K562 (cell line): ENCODE data around the gene PHF19. TPM values are rescaled to one million over a fixed set of nuclear protein-coding genes. Genes with fewer than 3 reads are reported as not detected.

Experiments used
- ATAC-seq: fragments of 200-7000 bp; cut with Tn5 transposase; 3 replicates; pipeline ENCODE4 v1.9.1; 2020; ENCODE audit warnings: moderate library complexity
- BruUV-seq: library from RNA; stranded (reverse); fragments of 400-500 nt; replicated peaks from 2 replicates; lab custom pipeline; 2021; lab: Mats Ljungman, UMichigan
- CTCF ChIA-PET: fragments of 300-600 bp; formaldehyde crosslinking; extraction: SDS; loops from one replicate; lab custom pipeline; 2021; ENCODE audit warnings: low intra/inter-chr PET ratio; lab: Yijun Ruan, JAX
- POLR2A ChIA-PET: fragments of 300-600, 350-650 bp; sonication (Branson Sonifier 250); formaldehyde crosslinking; extraction: SDS; loops from one replicate; lab custom pipeline; 2021; ENCODE audit warnings: antibody characterized with exemption, inconsistent platforms; lab: Yijun Ruan, JAX
- DNase-seq, 4 experiments: peaks; one replicate each; pipeline versions ENCODE4 v3.0.0 to v3.0.0-alpha.2; 2011 to 2018; ENCODE audit warnings: low spot score in 3 of 4, mixed read lengths in 3 of 4; ENCODE audit errors: extremely low read depth in 1 of 4
- FAIRE-seq: peaks from 2 replicates; lab custom pipeline; 2011; peaks lifted over from hg19 to GRCh38; lab: Jason Lieb, UNC
- H2AFZ ChIP-seq: 2 replicates; pipeline ENCODE4 v1.6.0; 2011; ENCODE audit warnings: low read depth, low read length, control low read depth, inconsistent platforms
- H3K27ac ChIP-seq: fragments of 200-600 bp; 3 replicates; pipeline ENCODE4 v1.8.0; 2011; ENCODE audit warnings: low read depth, mild to moderate bottlenecking, control low read depth, inconsistent platforms, low read length, moderate library complexity, mixed read lengths; ENCODE audit errors: extremely low read depth
- H3K27me3 ChIP-seq, 2 experiments: fragments of 300-600 bp in 1 of 2; 2 replicates in 1 of 2; 3 replicates in 1 of 2; pipeline versions ENCODE4 v1.6.0 to v1.8.0; 2011; ENCODE audit warnings: inconsistent platforms in 2 of 2, low read length in 2 of 2, mild to moderate bottlenecking in 1 of 2, mixed read lengths in 1 of 2, moderate library complexity in 1 of 2; ENCODE audit not compliant: control insufficient read depth in 2 of 2, insufficient read depth in 2 of 2
- H3K36me3 ChIP-seq: fragments of 300-600 bp; 3 replicates; pipeline ENCODE4 v1.8.0; 2011; ENCODE audit warnings: mild to moderate bottlenecking, low read length, inconsistent platforms; ENCODE audit not compliant: control insufficient read depth, insufficient read depth
- H3K4me1 ChIP-seq, 2 experiments: fragments of 200-600 bp in 1 of 2; replicated peaks in 1 of 2; 2 replicates in 1 of 2; 3 replicates in 1 of 2; pipeline versions ENCODE4 v1.5.1 to v1.8.0; 2011; ENCODE audit warnings: inconsistent platforms in 2 of 2, low read length in 2 of 2, mild to moderate bottlenecking in 1 of 2, mixed read lengths in 1 of 2, moderate library complexity in 1 of 2; ENCODE audit not compliant: control insufficient read depth in 2 of 2, insufficient read depth in 2 of 2
- H3K4me2 ChIP-seq: 2 replicates; pipeline ENCODE4 v1.6.1; 2011; ENCODE audit warnings: low read length, control low read depth, inconsistent platforms, mixed read lengths; ENCODE audit not compliant: insufficient read depth
- H3K4me3 ChIP-seq: fragments of 200-600 bp; sonication (generic), shearing (Covaris generic); 2 replicates; pipeline ENCODE4 v1.5.1; 2016; ENCODE audit warnings: control low read depth, inconsistent platforms
- H3K79me2 ChIP-seq: fragments of 200-600 bp; 3 replicates; pipeline ENCODE4 v1.8.0; 2011; ENCODE audit warnings: low read length, inconsistent platforms; ENCODE audit not compliant: control insufficient read depth, insufficient read depth
- H3K9ac ChIP-seq, 2 experiments: 2 replicates each; pipeline versions ENCODE4 v1.6.0 to v1.6.1; 2011; ENCODE audit warnings: low read depth in 2 of 2, low read length in 2 of 2, control low read depth in 1 of 2, inconsistent platforms in 1 of 2, mild to moderate bottlenecking in 1 of 2, mixed read lengths in 1 of 2; ENCODE audit not compliant: insufficient read depth in 1 of 2
- H3K9me1 ChIP-seq: one replicate; pipeline ENCODE4 v1.6.0; 2011; ENCODE audit warnings: inconsistent platforms, mild to moderate bottlenecking, low read length, moderate library complexity; ENCODE audit not compliant: control insufficient read depth, insufficient read depth
- H3K9me3 ChIP-seq: replicated peaks from 2 replicates; pipeline ENCODE4 v1.5.1; 2011; ENCODE audit warnings: low read depth, low read length, inconsistent platforms; ENCODE audit not compliant: control insufficient read depth, insufficient read depth
- H4K20me1 ChIP-seq: replicated peaks from 2 replicates; pipeline ENCODE4 v1.6.1; 2011; ENCODE audit warnings: low read length, inconsistent platforms, mixed read lengths; ENCODE audit not compliant: control insufficient read depth, insufficient read depth
- WGBS: fragments of 100-300 bp; shearing (Covaris generic); methylation state at CpG from one replicate; pipeline ENCODE4 v1.1.6; 2016; ENCODE audit warnings: low coverage, mixed read lengths; ENCODE audit not compliant: insufficient coverage; ENCODE audit errors: missing lambda C conversion rate; 5-methylcytosine and 5-hydroxymethylcytosine counted together
- in situ Hi-C: fragments of 300-500 bp; cut with MboI; formaldehyde crosslinking; loops from 4 replicates; pipeline ENCODE4 v1.15.0; 2018; ENCODE audit warnings: inconsistent platforms, mixed read lengths
- intact Hi-C: fragments of 100-400 bp; cut with micrococcal nuclease; formaldehyde crosslinking; loops from 2 replicates; pipeline ENCODE4 v1.14.2; 2022
- polyA plus RNA-seq, 8 experiments: library from polyadenylated mRNA; depleted of rRNA in 4 of 8; stranded (reverse) in 5 of 8; unstranded in 3 of 8; fragments of >200 nt; fragmentation: Nextera tagmentation in 2 of 8; fragmentation: Illumina TruSeq in 1 of 8; extraction: Ambion mirVana in 2 of 8; extraction: Trizol in 1 of 8; gene quantifications; 2 replicates each; pipeline versions ENCODE4 v1.2.1 to v1.2.3, GENCODE V29; 2011 to 2014; ENCODE audit warnings: inconsistent platforms in 1 of 8, missing spikeins in 1 of 8
- total RNA-seq, 7 experiments: library from RNA; depleted of rRNA in 6 of 7; stranded (reverse); fragments of >200 nt in 6 of 7; fragmentation: Illumina TruSeq in 2 of 7; extraction: Trizol in 2 of 7; gene quantifications; 2 replicates each; pipeline versions ENCODE4 v1.2.1 to v1.2.3, GENCODE V29; 2011 to 2021; ENCODE audit warnings: low replicate concordance in 1 of 7
- TF ChIP-seq, protein P1 (sequence below): fragments of 250-450 bp; sonication (Bioruptor Pico); IDR thresholded peaks from 2 replicates; pipeline ENCODE4 v1.4.0; 2020; ENCODE audit warnings: mild to moderate bottlenecking

The PHF19 gene
- total and polyA plus RNA-seq, 9 of the 15 experiments (the other 6 are each of a cell fraction or from before 2014, with no cell fraction given) = 95.8 to 403 (median 255) TPM

- H3K9me3 ChIP-seq = no peaks in the 10 kb centered on the region
- 63% methylated on average over 4 of the region's 4 CpGs for WGBS
- H3K36me3 ChIP-seq = peaks cover 65% of the 10 kb centered on the region
- no TSS peak for BruUV-seq
- no peaks in the 10 kb centered on the region for H4K20me1 ChIP-seq
- in situ Hi-C loops = no loop called here
- ATAC-seq (no peak), DNase-seq (no peak), FAIRE-seq (no peak)
- POLR2A ChIA-PET = interaction anchor here (0.7 to 15.5 kb wide), 7 partner anchors 10 to 69 kb away, joined by 3 to 464 read pairs (median 4); partner anchors contain the start of gene PSMD5
- peak overlapping the region; percentile 95 for H3K27ac ChIP-seq
- peaks cover 45 to 50% of the 10 kb centered on the region in 2 experiments for H3K4me1 ChIP-seq
- no peaks in the 10 kb centered on the region; a peak in 1 of 5 replicates for H3K27me3 ChIP-seq
- no peaks in the 10 kb centered on the region for H3K9me1 ChIP-seq
- peaks cover 56% of the 10 kb centered on the region for H3K79me2 ChIP-seq
- peak overlapping the region; percentile 74 for H3K4me3 ChIP-seq
- intact Hi-C loops = loop anchor here (10.0 kb wide), 1 partner anchor 200 kb away; the partner anchor contains the start of gene CNTRL
- peak overlapping the region; percentile 67; the same call in 1 of the 2 replicates for H2AFZ ChIP-seq
- peak overlapping the region; percentile 98 for H3K9ac ChIP-seq
- peak overlapping the region; percentile 100 for H3K4me2 ChIP-seq
- TF ChIP-seq, protein P1, sequence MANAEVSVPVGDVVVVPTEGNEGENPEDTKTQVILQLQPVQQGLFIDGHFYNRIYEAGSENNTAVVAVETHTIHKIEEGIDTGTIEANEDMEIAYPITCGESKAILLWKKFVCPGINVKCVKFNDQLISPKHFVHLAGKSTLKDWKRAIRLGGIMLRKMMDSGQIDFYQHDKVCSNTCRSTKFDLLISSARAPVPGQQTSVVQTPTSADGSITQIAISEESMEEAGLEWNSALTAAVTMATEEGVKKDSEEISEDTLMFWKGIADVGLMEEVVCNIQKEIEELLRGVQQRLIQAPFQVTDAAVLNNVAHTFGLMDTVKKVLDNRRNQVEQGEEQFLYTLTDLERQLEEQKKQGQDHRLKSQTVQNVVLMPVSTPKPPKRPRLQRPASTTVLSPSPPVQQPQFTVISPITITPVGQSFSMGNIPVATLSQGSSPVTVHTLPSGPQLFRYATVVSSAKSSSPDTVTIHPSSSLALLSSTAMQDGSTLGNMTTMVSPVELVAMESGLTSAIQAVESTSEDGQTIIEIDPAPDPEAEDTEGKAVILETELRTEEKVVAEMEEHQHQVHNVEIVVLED = no peak
- CTCF ChIA-PET = no interaction called here
Measured at GRCh38 chr9:120875195-120875565, 1.8 kb downstream of the PHF19 start.
